NCI-H2081 treated with DMSO at 0.1 percent for 48 hours (cell line): ENCODE measurements around the gene TRIM69.
"Not testable (repeated sequence)": the region's sequence is repeated elsewhere in the genome, so short reads cannot be mapped to it uniquely, and the experiment has no call there.

Experiments
- DNase-seq: peaks from one replicate; lab custom pipeline; 2025; lab: John Stamatoyannopoulos, UW

Gene TRIM69

GRCh38 chr15:44716983-44717602, 19.2 kb upstream of the TRIM69 start:
- DNase-seq = no peak

- DNase-seq = no peak
Observed at GRCh38 chr15:44718180-44718926, 18.0 kb upstream of the TRIM69 start.

GRCh38 chr15:44718927-44719292, 17.4 kb upstream of the TRIM69 start:
- no peak for DNase-seq

- DNase-seq = no peak
Observed at GRCh38 chr15:44719293-44719999, 16.9 kb upstream of the TRIM69 start.

GRCh38 chr15:44720000-44720435, 16.3 kb upstream of the TRIM69 start:
- DNase-seq = not testable (repeated sequence)

- no peak for DNase-seq
Observed at GRCh38 chr15:44720460-44721176, 15.7 kb upstream of the TRIM69 start.

GRCh38 chr15:44722011-44722410, 14.3 kb upstream of the TRIM69 start:
- DNase-seq = no peak

GRCh38 chr15:44726136-44726535, 10.2 kb upstream of the TRIM69 start:
- no peak for DNase-seq

- DNase-seq = no peak
Observed at GRCh38 chr15:44726568-44727484, 9.5 kb upstream of the TRIM69 start.

GRCh38 chr15:44727485-44728231, 8.7 kb upstream of the TRIM69 start:
- no peak for DNase-seq

- DNase-seq = not testable (repeated sequence)
Observed at GRCh38 chr15:44728232-44728575, 8.1 kb upstream of the TRIM69 start.

- peak; percentile 97 for DNase-seq
Observed at GRCh38 chr15:44728576-44729407, 7.5 kb upstream of the TRIM69 start.

GRCh38 chr15:44729408-44730127, 6.8 kb upstream of the TRIM69 start:
- DNase-seq = no peak

GRCh38 chr15:44734839-44735481, 1.4 kb upstream of the TRIM69 start:
- no peak for DNase-seq

- no peak for DNase-seq
Observed at GRCh38 chr15:44735482-44736180, 697 bp upstream of the TRIM69 start.

GRCh38 chr15:44738340-44738984, 2.1 kb downstream of the TRIM69 start:
- no peak for DNase-seq

GRCh38 chr15:44739222-44739847, 3.0 kb downstream of the TRIM69 start:
- DNase-seq = not testable (repeated sequence)
